GM18951 (cell line): ENCODE results near the gene ATXN7.
A peak's percentile ranks its signal among the peaks of the same experiment; 100 is the strongest.

Experiments used
- POLR2A ChIP-seq: IDR thresholded peaks from 4 replicates; pipeline ENCODE4 v1.6.1; 2011; ENCODE audit warnings: mild to moderate bottlenecking; ENCODE audit not compliant: insufficient read length, insufficient read depth; ENCODE audit errors: extremely low read depth
- in situ Hi-C: fragments of 300-500 bp; cut with MboI; formaldehyde crosslinking; loops from one replicate; pipeline ENCODE4 v1.12.0; 2022; ENCODE audit warnings: low sequenced_read_pairs, mixed read lengths, inconsistent platforms; ENCODE audit not compliant: unreplicated experiment

ATXN7 gene

DNA sequence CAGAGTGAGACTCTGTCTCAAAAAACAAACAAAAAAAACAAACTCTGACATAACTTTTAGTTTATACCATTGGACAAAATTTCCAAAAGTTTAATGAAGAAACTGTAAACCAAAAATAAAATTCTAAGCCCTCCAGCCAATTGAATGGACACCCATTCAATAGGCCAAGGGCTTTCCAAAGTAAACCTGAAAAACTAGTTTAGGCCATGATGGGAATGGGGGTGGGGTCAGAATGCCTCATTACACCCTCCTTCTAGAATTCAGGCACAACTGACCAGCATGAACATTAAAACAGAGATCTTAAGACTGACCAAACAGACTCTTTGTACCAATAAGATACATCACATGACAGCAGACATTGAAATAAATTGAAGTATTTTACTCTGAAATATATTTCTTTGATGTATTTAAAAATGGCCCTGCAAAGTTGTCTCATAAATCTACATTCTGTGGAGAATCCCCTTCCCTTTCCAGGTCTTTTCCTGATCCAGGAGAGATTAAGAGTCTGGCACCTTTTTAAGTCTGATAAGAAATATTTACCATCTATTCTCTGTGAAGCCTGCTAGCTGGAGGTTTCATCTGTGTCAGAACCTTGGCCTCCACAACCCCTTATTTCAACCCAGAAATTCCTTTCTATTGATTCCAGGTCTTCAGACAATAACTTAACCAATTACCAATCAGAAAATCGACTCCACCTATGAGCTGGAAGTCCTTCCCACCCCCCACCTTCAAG lies 15.8 kb upstream of the ATXN7 start:
- in situ Hi-C loops = no loop called here
- TF ChIP-seq POLR2A = no peak

GRCh38 chr3:63849175-63849574 lies 14.5 kb upstream of the ATXN7 start:
- no peak for TF ChIP-seq POLR2A
- in situ Hi-C loops = no loop called here

- in situ Hi-C loops = no loop called here
- TF ChIP-seq POLR2A = no peak
Observed at GRCh38 chr3:63851287-63851686, 12.4 kb upstream of the ATXN7 start.

GRCh38 chr3:63853106-63853505 lies 10.6 kb upstream of the ATXN7 start:
- no peak for TF ChIP-seq POLR2A
- in situ Hi-C loops = no loop called here

DNA sequence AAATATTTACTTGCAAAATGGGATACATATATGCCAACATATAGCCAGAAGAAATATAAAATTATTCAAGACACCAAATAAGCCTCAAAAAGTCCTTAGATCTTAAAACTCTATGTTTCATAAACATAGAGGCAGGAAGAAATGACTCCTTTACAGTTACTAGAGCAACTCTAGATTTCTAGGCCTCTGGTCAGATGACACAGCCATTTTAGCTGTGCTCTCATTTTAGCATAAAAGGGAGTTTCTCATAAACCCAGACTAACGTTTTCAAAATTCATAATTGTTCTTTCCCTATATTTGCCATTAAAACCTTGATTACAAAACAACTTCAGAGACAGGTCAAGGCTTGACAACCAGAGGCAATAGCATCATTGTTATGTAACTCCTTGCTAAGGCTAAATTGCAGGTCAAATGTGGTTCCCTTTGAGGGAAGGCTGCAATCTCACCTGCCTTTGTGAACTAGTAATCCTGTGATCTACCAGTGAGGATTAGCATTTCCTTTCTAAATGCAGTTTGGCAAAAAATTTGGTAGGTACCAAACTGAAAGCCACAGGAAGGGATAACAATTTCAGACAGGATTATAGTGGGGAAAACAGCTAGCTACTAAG lies 8.2 kb upstream of the ATXN7 start:
- in situ Hi-C loops = no loop called here
- TF ChIP-seq POLR2A = no peak

GRCh38 chr3:63857311-63857710 lies 6.4 kb upstream of the ATXN7 start:
- in situ Hi-C loops = no loop called here
- TF ChIP-seq POLR2A = no peak

- TF ChIP-seq POLR2A = no peak
- in situ Hi-C loops = no loop called here
Observed at GRCh38 chr3:63860776-63861175, 2.9 kb upstream of the ATXN7 start.

DNA sequence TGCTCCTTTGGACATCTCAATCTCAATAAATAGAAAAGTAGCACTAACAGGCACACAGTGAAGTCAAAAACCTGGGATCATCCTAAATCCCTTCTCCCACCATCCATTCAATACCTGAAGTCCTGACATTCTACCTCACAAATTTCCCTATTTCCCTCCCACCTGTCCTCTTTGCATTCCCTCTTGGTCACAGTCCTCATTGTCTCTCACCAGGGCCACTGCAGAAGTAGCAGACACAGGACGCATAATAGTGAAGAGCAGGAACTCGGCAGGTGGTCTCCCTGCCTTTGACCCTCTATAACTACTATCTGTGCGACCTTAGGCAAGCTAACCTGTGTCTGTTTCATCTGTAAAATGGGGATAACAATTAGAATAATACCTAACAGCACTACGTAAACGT lies 2.4 kb upstream of the ATXN7 start:
- no peak for TF ChIP-seq POLR2A
- in situ Hi-C loops = no loop called here

DNA sequence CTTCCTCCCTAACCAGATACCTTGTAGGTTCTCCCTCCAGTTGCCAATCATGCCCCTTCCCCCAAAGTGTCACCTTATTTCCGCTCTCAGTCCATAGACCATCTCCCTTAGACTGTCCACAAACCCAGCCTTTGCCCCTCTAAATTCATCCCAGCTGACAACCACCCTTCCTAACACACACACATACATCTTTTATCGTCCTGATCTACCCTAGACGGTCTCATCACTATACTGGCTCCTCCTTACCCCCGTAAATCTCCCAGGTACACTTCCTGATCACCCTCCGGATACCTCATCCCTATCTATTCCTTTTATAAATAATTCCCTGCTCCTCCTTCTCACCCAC lies 890 bp upstream of the ATXN7 start:
- in situ Hi-C loops = no loop called here

GRCh38 chr3:63864008-63864964 lies 619 bp downstream of the ATXN7 start:
- in situ Hi-C loops = no loop called here
- TF ChIP-seq POLR2A = peak; percentile 51

More for the DNA sequence above, 890 bp upstream of the ATXN7 start:
- no peak for TF ChIP-seq POLR2A

- TF ChIP-seq POLR2A = no peak
- in situ Hi-C loops = no loop called here
Observed at GRCh38 chr3:63864965-63865327, 1.3 kb downstream of the ATXN7 start.

- in situ Hi-C loops = no loop called here
- TF ChIP-seq POLR2A = no peak
Observed at GRCh38 chr3:63867225-63867624, 3.6 kb downstream of the ATXN7 start.

- no peak for TF ChIP-seq POLR2A
- in situ Hi-C loops = no loop called here
Observed at GRCh38 chr3:63869940-63870614, 6.4 kb downstream of the ATXN7 start.

GRCh38 chr3:63870615-63871005 lies 6.9 kb downstream of the ATXN7 start:
- in situ Hi-C loops = no loop called here
- no peak for TF ChIP-seq POLR2A
